A549 (cell line): ENCODE data around the gene ACBD6.

ENCODE experiments used
- CHD2 ChIP-seq: fragments of 150-350 bp; IDR thresholded peaks from 2 replicates; pipeline ENCODE4 v1.6.1; 2014; ENCODE audit warnings: low read length; ENCODE audit not compliant: partially characterized antibody
- CTCF ChIP-seq: fragments of >200 bp; sonication (Bioruptor Twin); formaldehyde crosslinking; IDR thresholded peaks from 3 replicates; pipeline ENCODE4 v1.5.1; 2016
- E2F6 ChIP-seq: IDR thresholded peaks from 2 replicates; pipeline ENCODE4 v1.6.1; 2012; ENCODE audit warnings: low read depth, borderline replicate concordance
- EP300 ChIP-seq, 2 experiments: fragments of >200 bp; sonication (Bioruptor Twin); formaldehyde crosslinking; IDR thresholded peaks; 2 replicates in 1 of 2; 3 replicates in 1 of 2; pipeline ENCODE4 v1.6.1; 2016 to 2017
- GATA3 ChIP-seq: IDR thresholded peaks from 2 replicates; pipeline ENCODE4 v1.6.1; 2012; ENCODE audit warnings: borderline replicate concordance
- HMGXB4 ChIP-seq: fragments of 250-450 bp; sonication (Bioruptor Pico); IDR thresholded peaks from 2 replicates; pipeline ENCODE4 v1.5.0; 2021; ENCODE audit warnings: mild to moderate bottlenecking, moderate library complexity, borderline replicate concordance
- MAX ChIP-seq: IDR thresholded peaks from 2 replicates; pipeline ENCODE4 v1.6.1; 2012
- NR3C1 ChIP-seq: fragments of >200 bp; sonication (Bioruptor Twin); formaldehyde crosslinking; IDR thresholded peaks from 3 replicates; pipeline ENCODE4 v1.6.1; 2017
- POLR2AphosphoS2 ChIP-seq: conservative IDR thresholded peaks from 2 replicates; pipeline ENCODE4 v1.6.1; 2012; ENCODE audit warnings: low read length, improper control_type of control experiment, inconsistent platforms
- RFX5 ChIP-seq: fragments of 450-650 bp; IDR thresholded peaks from 2 replicates; pipeline ENCODE4 v1.7.1; 2014; ENCODE audit warnings: antibody characterized with exemption, mild to moderate bottlenecking, moderate library complexity

- TF ChIP-seq CTCF = no peak
- no peak for TF ChIP-seq GATA3
- no peak for TF ChIP-seq E2F6
- TF ChIP-seq POLR2AphosphoS2 = no peak
- TF ChIP-seq EP300 (IDR thresholded peaks at IDR 0.05) = no peak
- TF ChIP-seq HMGXB4 = no peak
- TF ChIP-seq MAX = no peak
- TF ChIP-seq RFX5 = no peak
- TF ChIP-seq NR3C1 = no peak
- TF ChIP-seq CHD2 = no peak
Observed at GRCh38 chr1:180522213-180522515, 19.8 kb upstream of the ACBD6 start.
